GM23338 (cell line): ENCODE results near the gene FHL1. TPM values are rescaled to one million over a fixed set of nuclear protein-coding genes. Genes with fewer than 3 reads are reported as not detected.

Source experiments
- ATAC-seq: fragments of 200-7000 bp; cut with Tn5 transposase; 3 replicates; pipeline ENCODE4 v1.9.1; 2020
- DNase-seq: peaks from one replicate; pipeline ENCODE4 v3.0.0-alpha.2; 2015; ENCODE audit warnings: low spot score
- H2AFZ ChIP-seq: fragments of 200-600 bp; sonication (generic); 2 replicates; pipeline ENCODE4 v1.8.0; 2016; ENCODE audit warnings: antibody characterized with exemption, mild to moderate bottlenecking, moderate library complexity
- H3F3A ChIP-seq: fragments of 200-600 bp; sonication (generic); replicated peaks from 2 replicates; pipeline ENCODE4 v1.8.0; 2017; ENCODE audit warnings: antibody characterized with exemption, mixed run types, low read depth
- H3K27ac ChIP-seq: fragments of 200-600 bp; sonication (generic); 2 replicates; pipeline ENCODE4 v1.6.1; 2016; ENCODE audit warnings: low read depth
- H3K27me3 ChIP-seq: fragments of 200-600 bp; sonication (generic); 2 replicates; pipeline ENCODE4 v1.8.0; 2016; ENCODE audit warnings: mild to moderate bottlenecking, mixed run types, moderate library complexity; ENCODE audit not compliant: insufficient read depth
- H3K36me3 ChIP-seq: fragments of 200-600 bp; sonication (generic); 2 replicates; pipeline ENCODE4 v1.8.0; 2016; ENCODE audit warnings: mild to moderate bottlenecking; ENCODE audit not compliant: insufficient read depth
- H3K4me1 ChIP-seq: fragments of 200-600 bp; sonication (generic); 2 replicates; pipeline ENCODE4 v1.8.0; 2016; ENCODE audit warnings: mild to moderate bottlenecking, moderate library complexity; ENCODE audit not compliant: insufficient read depth
- H3K4me2 ChIP-seq: fragments of 200-600 bp; sonication (generic); 2 replicates; pipeline ENCODE4 v1.7.1; 2017; ENCODE audit warnings: mixed run types
- H3K4me3 ChIP-seq: fragments of 200-600 bp; sonication (generic); 2 replicates; pipeline ENCODE4 v1.6.1; 2016; ENCODE audit warnings: mixed run types
- H3K79me2 ChIP-seq: fragments of 200-600 bp; sonication (generic); replicated peaks from 2 replicates; pipeline ENCODE4 v1.8.0; 2017; ENCODE audit warnings: mild to moderate bottlenecking; ENCODE audit not compliant: insufficient read depth
- H3K9me2 ChIP-seq: fragments of 200-600 bp; sonication (generic); 2 replicates; pipeline ENCODE4 v1.8.0; 2017; ENCODE audit not compliant: insufficient read depth
- H4K20me1 ChIP-seq: fragments of 200-600 bp; sonication (generic); replicated peaks from 2 replicates; pipeline ENCODE4 v1.8.0; 2017; ENCODE audit warnings: mild to moderate bottlenecking; ENCODE audit not compliant: insufficient read depth
- H3K27ac Mint-ChIP-seq: 2 replicates; pipeline ENCODE4 v1.8.0; 2020; ENCODE audit warnings: inconsistent platforms, mild to moderate bottlenecking, moderate library complexity, mixed read lengths
- H3K27me3 Mint-ChIP-seq: 3 replicates; pipeline ENCODE4 v1.8.0; 2022; ENCODE audit warnings: low read depth, mild to moderate bottlenecking, moderate library complexity, mixed read lengths, inconsistent platforms; ENCODE audit not compliant: insufficient read depth, poor library complexity
- H3K36me3 Mint-ChIP-seq: 3 replicates; pipeline ENCODE4 v1.8.0; 2021; ENCODE audit warnings: low read depth, mild to moderate bottlenecking, inconsistent platforms, moderate library complexity, mixed read lengths
- H3K4me1 Mint-ChIP-seq: 3 replicates; pipeline ENCODE4 v1.8.0; 2020; ENCODE audit warnings: mild to moderate bottlenecking, inconsistent platforms, mixed read lengths
- H3K4me3 Mint-ChIP-seq: 3 replicates; pipeline ENCODE4 v1.8.0; 2021; ENCODE audit warnings: moderate library complexity, mild to moderate bottlenecking, inconsistent platforms, mixed read lengths
- H3K9me3 Mint-ChIP-seq: 3 replicates; pipeline ENCODE4 v1.8.0; 2020; ENCODE audit warnings: moderate library complexity, mild to moderate bottlenecking, inconsistent platforms, mixed read lengths
- CREB1 ChIP-seq: fragments of 250-450 bp; sonication (Bioruptor Pico); IDR thresholded peaks from 2 replicates; pipeline ENCODE4 v1.5.0; 2020; ENCODE audit warnings: low read depth, mild to moderate bottlenecking, moderate library complexity
- CTCF ChIP-seq, 2 experiments: fragments of 200-600 bp in 1 of 2; sonication (generic) in 1 of 2; conservative IDR thresholded peaks; 2 replicates each; pipeline versions ENCODE4 v1.5.1 to v1.6.1; 2016 to 2017; ENCODE audit warnings: antibody characterized with exemption in 2 of 2, low read depth in 2 of 2, mild to moderate bottlenecking in 2 of 2, moderate library complexity in 1 of 2
- EZH2 ChIP-seq: fragments of 200-600 bp; sonication (generic); IDR thresholded peaks from one replicate; pipeline ENCODE4 v1.8.0; 2017; ENCODE audit warnings: antibody characterized with exemption, mild to moderate bottlenecking, low read depth; ENCODE audit not compliant: unreplicated experiment
- EZH2phosphoT487 ChIP-seq: fragments of 200-600 bp; sonication (generic); IDR thresholded peaks from one replicate; pipeline ENCODE4 v1.8.1; 2018; ENCODE audit warnings: antibody characterized with exemption; ENCODE audit not compliant: unreplicated experiment
- JUNB ChIP-seq: IDR thresholded peaks from one replicate; pipeline ENCODE4 v1.6.1; 2016; ENCODE audit warnings: antibody characterized with exemption; ENCODE audit not compliant: unreplicated experiment
- NANOG ChIP-seq: IDR thresholded peaks from 2 replicates; pipeline ENCODE4 v1.6.1; 2016; ENCODE audit warnings: antibody characterized with exemption, borderline replicate concordance
- POLR2AphosphoS5 ChIP-seq: IDR thresholded peaks from 2 replicates; pipeline ENCODE4 v1.6.1; 2016; ENCODE audit warnings: antibody characterized with exemption, low read depth
- REST ChIP-seq: IDR thresholded peaks from one replicate; pipeline ENCODE4 v1.6.1; 2018; ENCODE audit warnings: antibody characterized with exemption; ENCODE audit not compliant: unreplicated experiment
- STAT1 ChIP-seq: IDR thresholded peaks from one replicate; pipeline ENCODE4 v1.6.1; 2016; ENCODE audit warnings: antibody characterized with exemption; ENCODE audit not compliant: unreplicated experiment
- ZNF331 ChIP-seq: fragments of 250-450 bp; sonication (Bioruptor Pico); IDR thresholded peaks from 2 replicates; pipeline ENCODE4 v1.5.0; 2020; ENCODE audit warnings: low read depth, mild to moderate bottlenecking, moderate library complexity
- polyA plus RNA-seq: library from polyadenylated mRNA; unstranded; fragments of >200 nt; fragmentation: Nextera tagmentation; extraction: Ambion mirVana; gene quantifications from 2 replicates; pipeline ENCODE4 v1.2.1, GENCODE V29; 2016
- total RNA-seq: library from RNA; depleted of rRNA; stranded (reverse); fragments of >200 nt; shearing (Covaris generic); gene quantifications from 2 replicates; pipeline ENCODE4 v1.2.3, GENCODE V29; 2014

FHL1 gene
- total and polyA plus RNA-seq, 2 experiments from 2014 or later = 47.9 to 60.4 TPM

GRCh38 chrX:136186023-136186413, 38.7 kb downstream of the FHL1 start (continued):
- TF ChIP-seq REST (no peak), STAT1 (no peak), EZH2 (no peak), POLR2AphosphoS5 (no peak)

GRCh38 chrX:136189222-136189621, 41.9 kb downstream of the FHL1 start:
- Histone ChIP-seq H4K20me1 (no peaks in the 10 kb centered on the region), H3K9me2 (no peaks in the 10 kb centered on the region), H3K4me3 (no peak overlapping the region), H3K79me2 (no peaks in the 10 kb centered on the region), H3K4me2 (no peak overlapping the region), H3F3A (no peaks in the 10 kb centered on the region), H2AFZ (no peak overlapping the region), H3K36me3 (no peaks in the 10 kb centered on the region), H3K4me1 (no peaks in the 10 kb centered on the region), H3K27ac (no peak overlapping the region), H3K27me3 (no peaks in the 10 kb centered on the region)
- Mint-ChIP-seq H3K27ac (no peak overlapping the region), H3K4me3 (no peak overlapping the region), H3K9me3 (no peaks in the 10 kb centered on the region), H3K4me1 (no peaks in the 10 kb centered on the region), H3K27me3 (peaks cover 2% of the 10 kb centered on the region), H3K36me3 (no peaks in the 10 kb centered on the region)
- TF ChIP-seq NANOG = no peak
- TF ChIP-seq CREB1 = no peak
- no peak for DNase-seq
- ATAC-seq = no peak

GRCh38 chrX:136190038-136190713, 42.8 kb downstream of the FHL1 start:
- H3K4me1 ChIP-seq = no peaks in the 10 kb centered on the region
- H3K27me3 Mint-ChIP-seq = peaks cover 2% of the 10 kb centered on the region
- H3K4me3 Mint-ChIP-seq = no peak overlapping the region
- TF ChIP-seq EZH2phosphoT487 = no peak
- no peak for TF ChIP-seq EZH2
- no peak for TF ChIP-seq JUNB
- no peak for TF ChIP-seq REST
- no peak for TF ChIP-seq CREB1
- no peak for TF ChIP-seq POLR2AphosphoS5
- TF ChIP-seq CTCF (conservative IDR thresholded peaks at IDR 0.05; ENCODE audit: low read depth in 2 of 2) = no peak
- TF ChIP-seq ZNF331 (CRISPR knock-in tag) = no peak
- no peaks in the 10 kb centered on the region for H3K9me2 ChIP-seq
- no peak overlapping the region for H2AFZ ChIP-seq
- H3K79me2 ChIP-seq = no peaks in the 10 kb centered on the region
- H3K4me3 ChIP-seq = no peak overlapping the region
- no peaks in the 10 kb centered on the region for H4K20me1 ChIP-seq
- H3K27me3 ChIP-seq = no peaks in the 10 kb centered on the region
- DNase-seq (no peak), ATAC-seq (no peak)
- no peaks in the 10 kb centered on the region for H3F3A ChIP-seq
- H3K9me3 Mint-ChIP-seq = no peaks in the 10 kb centered on the region
- no peak overlapping the region for H3K27ac ChIP-seq
- no peaks in the 10 kb centered on the region for H3K36me3 Mint-ChIP-seq
- no peaks in the 10 kb centered on the region for H3K36me3 ChIP-seq
- H3K4me2 ChIP-seq = no peak overlapping the region
- H3K4me1 Mint-ChIP-seq = no peaks in the 10 kb centered on the region
- no peak overlapping the region for H3K27ac Mint-ChIP-seq
